ENCODE data around the gene CCNA2.

GRCh38 chr4:121783210-121783609, 40.5 kb downstream of the CCNA2 start:
- TF ChIP-seq CTCF (IDR thresholded peaks at IDR 0.05; ENCODE audit: insufficient read depth, low read length, poor library complexity, severe bottlenecking) (no peak), EZH2phosphoT487 (conservative IDR thresholded peaks at IDR 0.05; ENCODE audit: low read length) (no peak)
